ENCODE results near the gene TBPL2.

TBPL2 gene

GRCh38 chr14:55410876-55411275 lies 29.5 kb downstream of the TBPL2 start:
- peak overlapping the region; percentile 94 for H3K4me3 ChIP-seq (ENCODE audit: low read depth, low read length)
- TF ChIP-seq POLR2A (IDR thresholded peaks at IDR 0.05; ENCODE audit: extremely low read depth, insufficient read length): no peak
- DNase-seq (ENCODE audit: low read depth): no peak

DNA sequence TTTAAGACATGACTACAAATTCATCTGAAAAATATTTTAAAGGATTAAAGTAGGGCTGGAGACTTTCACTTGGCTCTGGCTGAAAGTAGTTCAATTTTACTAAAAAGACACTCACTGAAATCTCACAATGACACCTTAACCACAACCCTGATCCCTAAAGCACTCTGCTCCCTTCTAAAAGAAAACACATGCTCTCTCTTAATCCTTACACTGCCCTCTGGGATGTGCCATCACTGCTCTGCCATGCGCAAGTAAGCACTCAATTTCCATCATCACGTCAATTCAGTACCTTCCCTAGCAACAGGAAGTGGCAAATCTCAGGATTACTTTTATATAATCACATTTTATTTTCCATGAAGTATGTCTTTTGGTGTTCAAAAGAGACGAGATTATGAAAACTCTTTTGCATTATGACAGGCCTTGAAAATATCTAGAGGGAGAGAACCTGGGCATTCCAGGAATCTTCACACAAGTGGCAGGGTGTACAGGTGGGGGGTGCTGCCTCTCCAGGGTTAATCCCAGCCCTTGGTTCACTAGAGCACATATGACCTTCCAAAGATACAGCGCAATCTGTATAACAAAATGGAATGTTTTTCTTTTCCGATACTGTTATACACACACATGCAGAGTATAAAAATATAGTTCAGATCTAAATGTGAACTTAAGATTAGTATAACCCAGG lies 36.1 kb downstream of the TBPL2 start:
- DNase-seq (ENCODE audit: low read depth): no peak
- TF ChIP-seq POLR2A (IDR thresholded peaks at IDR 0.05; ENCODE audit: extremely low read depth, insufficient read length) (no peak), CTCF (IDR thresholded peaks at IDR 0.05; ENCODE audit: low read depth, low read length) (no peak), MAX (IDR thresholded peaks at IDR 0.05; ENCODE audit: low read depth, low read length) (no peak)
- H3K4me3 ChIP-seq (ENCODE audit: low read depth, low read length): no peak overlapping the region

DNA sequence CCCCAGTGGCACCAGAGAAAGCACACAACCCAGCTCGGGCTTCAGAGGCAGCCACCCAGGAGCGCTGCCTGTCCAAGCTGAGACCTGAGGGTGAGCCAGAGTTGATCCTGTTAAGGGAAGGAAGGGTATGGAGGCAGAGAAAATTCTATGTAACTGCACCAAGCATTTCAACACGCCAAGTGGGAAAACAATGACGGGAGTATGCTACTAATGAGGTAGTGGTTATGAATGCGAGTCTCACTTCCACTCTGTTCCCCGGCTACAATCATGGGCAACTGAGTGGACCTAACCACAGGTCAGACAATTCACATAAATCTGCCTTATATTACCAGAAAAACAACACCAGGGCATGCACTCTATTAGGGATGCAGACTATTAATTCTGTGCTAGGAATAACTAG lies 38.7 kb downstream of the TBPL2 start:
- DNase-seq (ENCODE audit: low read depth): no peak
- TF ChIP-seq CTCF (IDR thresholded peaks at IDR 0.05; ENCODE audit: low read depth, low read length): no peak
- no peak for TF ChIP-seq POLR2A (IDR thresholded peaks at IDR 0.05; ENCODE audit: extremely low read depth, insufficient read length)
- no peak for TF ChIP-seq MYC (IDR thresholded peaks at IDR 0.05; ENCODE audit: low read depth, low read length)
- TF ChIP-seq MAX (IDR thresholded peaks at IDR 0.05; ENCODE audit: low read depth, low read length): no peak
- no peak overlapping the region for H3K4me3 ChIP-seq (ENCODE audit: low read depth, low read length)

- H3K4me3 ChIP-seq (ENCODE audit: low read depth, low read length): no peak overlapping the region
- no peak for DNase-seq (ENCODE audit: low read depth)
- TF ChIP-seq POLR2A (IDR thresholded peaks at IDR 0.05; ENCODE audit: extremely low read depth, insufficient read length) (no peak), CTCF (IDR thresholded peaks at IDR 0.05; ENCODE audit: low read depth, low read length) (no peak), MAX (IDR thresholded peaks at IDR 0.05; ENCODE audit: low read depth, low read length) (no peak)
Observed at GRCh38 chr14:55399852-55400251, 40.6 kb downstream of the TBPL2 start.

GRCh38 chr14:55399183-55399582 lies 41.2 kb downstream of the TBPL2 start:
- TF ChIP-seq CTCF (IDR thresholded peaks at IDR 0.05; ENCODE audit: low read depth, low read length): no peak
- no peak for TF ChIP-seq MYC (IDR thresholded peaks at IDR 0.05; ENCODE audit: low read depth, low read length)
- TF ChIP-seq MAX (IDR thresholded peaks at IDR 0.05; ENCODE audit: low read depth, low read length): no peak
- TF ChIP-seq POLR2A (IDR thresholded peaks at IDR 0.05; ENCODE audit: extremely low read depth, insufficient read length): no peak
- no peak for DNase-seq (ENCODE audit: low read depth)
- H3K4me3 ChIP-seq (ENCODE audit: low read depth, low read length): no peak overlapping the region

DNA sequence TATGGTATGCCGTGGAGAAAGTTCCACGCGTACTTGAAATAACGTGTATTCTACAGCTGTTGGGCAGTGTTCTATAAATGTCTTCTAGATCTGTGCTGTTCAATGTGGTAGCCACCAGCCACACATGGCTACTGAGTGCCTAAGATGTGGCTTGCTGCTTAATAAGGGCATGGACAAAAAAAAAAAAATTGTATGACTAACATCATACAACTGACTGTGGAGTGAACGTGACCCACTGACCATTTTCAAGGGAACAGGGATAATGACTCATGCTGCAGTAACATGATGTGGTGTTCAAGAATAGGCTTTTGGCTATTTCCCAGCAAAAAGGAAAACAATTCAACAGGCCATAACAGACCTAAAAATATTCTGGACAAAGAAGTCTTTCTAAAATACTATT lies 41.7 kb downstream of the TBPL2 start:
- peak; percentile 11 for DNase-seq (ENCODE audit: low read depth)
- no peak overlapping the region for H3K4me3 ChIP-seq (ENCODE audit: low read depth, low read length)
- TF ChIP-seq MAX (IDR thresholded peaks at IDR 0.05; ENCODE audit: low read depth, low read length): no peak
- TF ChIP-seq CTCF (IDR thresholded peaks at IDR 0.05; ENCODE audit: low read depth, low read length): no peak
- no peak for TF ChIP-seq POLR2A (IDR thresholded peaks at IDR 0.05; ENCODE audit: extremely low read depth, insufficient read length)
- no peak for TF ChIP-seq MYC (IDR thresholded peaks at IDR 0.05; ENCODE audit: low read depth, low read length)
